WTC11 (cell line): Measurements from ENCODE around the gene USE1. TPM values are rescaled to one million over a fixed set of nuclear protein-coding genes. Genes with fewer than 3 reads are reported as not detected.
A peak's percentile ranks its signal among the peaks of the same experiment; 100 is the strongest.

Source experiments
- ATAC-seq: fragments of 200-7000 bp; cut with Tn5 transposase; 2 replicates; pipeline ENCODE4 v1.10.0; 2021; ENCODE audit warnings: mild to moderate bottlenecking, moderate library complexity
- CTCF ChIA-PET: fragments of 300-600 bp; sonication (Branson Sonifier 250); formaldehyde crosslinking; loops from one replicate; lab custom pipeline; 2021; ENCODE audit warnings: antibody characterized with exemption; lab: Charles Lee
- POLR2A ChIA-PET: fragments of 350-600 bp; sonication (Branson Sonifier 250); formaldehyde crosslinking; loops from one replicate; lab custom pipeline; 2021; ENCODE audit warnings: antibody characterized with exemption; lab: Charles Lee
- DNase-seq: peaks from one replicate; pipeline ENCODE4 v3.0.0; 2021; ENCODE audit warnings: low spot score
- H3K27ac Mint-ChIP-seq: 2 replicates; pipeline ENCODE4 v1.8.0; 2021; ENCODE audit warnings: mixed read lengths
- H3K27me3 Mint-ChIP-seq: 2 replicates; pipeline ENCODE4 v1.8.0; 2021; ENCODE audit warnings: low read depth, mild to moderate bottlenecking, moderate library complexity, mixed read lengths
- H3K36me3 Mint-ChIP-seq: 2 replicates; pipeline ENCODE4 v1.8.0; 2021; ENCODE audit warnings: mixed read lengths
- H3K4me1 Mint-ChIP-seq: 2 replicates; pipeline ENCODE4 v1.8.0; 2022; ENCODE audit warnings: mixed read lengths
- H3K4me3 Mint-ChIP-seq: 2 replicates; pipeline ENCODE4 v1.8.0; 2021; ENCODE audit warnings: mild to moderate bottlenecking, moderate library complexity, mixed read lengths
- H3K9me3 Mint-ChIP-seq: 2 replicates; pipeline ENCODE4 v1.8.0; 2021; ENCODE audit warnings: mixed read lengths
- AFF4 ChIP-seq: sonication (generic); formaldehyde crosslinking; IDR thresholded peaks from 2 replicates; pipeline ENCODE4 v1.8.1; 2023; ENCODE audit warnings: mild to moderate bottlenecking, missing genetic modification reagents, borderline replicate concordance
- ERG ChIP-seq: fragments of 250-450 bp; sonication (Bioruptor Pico); IDR thresholded peaks from 2 replicates; pipeline ENCODE4 v1.8.0; 2021; ENCODE audit warnings: mild to moderate bottlenecking
- ETV6 ChIP-seq: sonication (generic); formaldehyde crosslinking; IDR thresholded peaks from 2 replicates; pipeline ENCODE4 v1.8.1; 2022; ENCODE audit warnings: mild to moderate bottlenecking, missing genetic modification reagents
- FOXP4 ChIP-seq: sonication (generic); formaldehyde crosslinking; IDR thresholded peaks from 2 replicates; pipeline ENCODE4 v1.8.0; 2022; ENCODE audit warnings: mild to moderate bottlenecking, missing genetic modification reagents
- GABPB1 ChIP-seq: sonication (generic); formaldehyde crosslinking; IDR thresholded peaks from 2 replicates; pipeline ENCODE4 v1.8.1; 2023; ENCODE audit warnings: mild to moderate bottlenecking, missing genetic modification reagents
- HMGXB4 ChIP-seq: sonication (generic); formaldehyde crosslinking; IDR thresholded peaks from 2 replicates; pipeline ENCODE4 v1.8.1; 2023; ENCODE audit warnings: mild to moderate bottlenecking, moderate library complexity, missing genetic modification reagents
- IRF1 ChIP-seq: sonication (generic); formaldehyde crosslinking; IDR thresholded peaks from 2 replicates; pipeline ENCODE4 v1.8.0; 2023; ENCODE audit warnings: missing genetic modification reagents
- MYBL2 ChIP-seq: sonication (generic); formaldehyde crosslinking; IDR thresholded peaks from 2 replicates; pipeline ENCODE4 v1.8.1; 2023; ENCODE audit warnings: mild to moderate bottlenecking, moderate library complexity, missing genetic modification reagents
- NFATC4 ChIP-seq: fragments of 250-450 bp; sonication (Bioruptor Pico); IDR thresholded peaks from 2 replicates; pipeline ENCODE4 v1.9.0; 2021; ENCODE audit warnings: mild to moderate bottlenecking
- NR3C1 ChIP-seq: sonication (generic); formaldehyde crosslinking; conservative IDR thresholded peaks from 2 replicates; pipeline ENCODE4 v1.8.1; 2023; ENCODE audit warnings: low read depth, mild to moderate bottlenecking, missing genetic modification reagents
- SOX15 ChIP-seq: fragments of 250-450 bp; sonication (Bioruptor Pico); IDR thresholded peaks from 2 replicates; pipeline ENCODE4 v1.9.0; 2021; ENCODE audit warnings: mild to moderate bottlenecking
- TEAD1 ChIP-seq: sonication (generic); formaldehyde crosslinking; IDR thresholded peaks from 2 replicates; pipeline ENCODE4 v1.8.0; 2022; ENCODE audit warnings: mild to moderate bottlenecking, missing genetic modification reagents
- ZBTB43 ChIP-seq: sonication (generic); formaldehyde crosslinking; IDR thresholded peaks from 2 replicates; pipeline ENCODE4 v1.8.1; 2023; ENCODE audit warnings: mild to moderate bottlenecking, missing genetic modification reagents
- ZNF317 ChIP-seq: sonication (generic); formaldehyde crosslinking; IDR thresholded peaks from 2 replicates; pipeline ENCODE4 v1.8.1; 2023; ENCODE audit warnings: low read depth, mild to moderate bottlenecking, moderate library complexity, missing genetic modification reagents, borderline replicate concordance
- ZNF671 ChIP-seq: fragments of 250-450 bp; sonication (Bioruptor Pico); IDR thresholded peaks from 2 replicates; pipeline ENCODE4 v1.8.0; 2021; ENCODE audit warnings: mild to moderate bottlenecking
- ZSCAN18 ChIP-seq: fragments of 250-450 bp; sonication (Bioruptor Pico); IDR thresholded peaks from 2 replicates; pipeline ENCODE4 v2.1.2; 2022; ENCODE audit warnings: mild to moderate bottlenecking, moderate library complexity
- total RNA-seq: library from RNA; stranded (reverse); gene quantifications from 3 replicates; pipeline ENCODE4 v1.2.3, GENCODE V29; 2021

USE1 gene
- total RNA-seq, 1 experiment from 2014 or later = 14.2 TPM

- no peak for DNase-seq
- no peak overlapping the region for H3K4me3 Mint-ChIP-seq
- no peaks in the 10 kb centered on the region for H3K4me1 Mint-ChIP-seq
- no peaks in the 10 kb centered on the region for H3K9me3 Mint-ChIP-seq
- CTCF ChIA-PET = no interaction called here
- no peaks in the 10 kb centered on the region for H3K27me3 Mint-ChIP-seq
- peaks cover 51% of the 10 kb centered on the region for H3K36me3 Mint-ChIP-seq
- no peak for TF ChIP-seq IRF1 (CRISPR knock-in tag)
- no peak for TF ChIP-seq NFATC4 (CRISPR knock-in tag)
- TF ChIP-seq HMGXB4 (CRISPR knock-in tag) = no peak
- no peak for TF ChIP-seq TEAD1 (CRISPR knock-in tag)
- no peak for TF ChIP-seq MYBL2 (CRISPR knock-in tag)
- TF ChIP-seq NR3C1 (CRISPR knock-in tag) = no peak
- TF ChIP-seq ERG (CRISPR knock-in tag) = no peak
- no peak for TF ChIP-seq ZSCAN18
- no peak for TF ChIP-seq ETV6
- no peak for TF ChIP-seq ZNF671
- no peak for TF ChIP-seq AFF4 (CRISPR knock-in tag)
- TF ChIP-seq ZBTB43 (CRISPR knock-in tag) = no peak
- TF ChIP-seq, all 79 proteins: peak for 0
- H3K27ac Mint-ChIP-seq = peak overlapping the region; percentile 45; the same call in 1 of the 2 replicates
- no peak for ATAC-seq
- POLR2A ChIA-PET = no interaction called here
Observed at GRCh38 chr19:17197666-17198065, 17.5 kb upstream of the USE1 start.

GRCh38 chr19:17200408-17201079, 14.6 kb upstream of the USE1 start:
- peaks cover 63% of the 10 kb centered on the region for H3K36me3 Mint-ChIP-seq
- POLR2A ChIA-PET = no interaction called here
- no peaks in the 10 kb centered on the region for H3K27me3 Mint-ChIP-seq
- no peak for ATAC-seq
- no peak for TF ChIP-seq FOXP4 (CRISPR knock-in tag)
- TF ChIP-seq GABPB1 (CRISPR knock-in tag) = 0 out of 2 replicates have a peak, but pooled peaks have one; percentile 24
- TF ChIP-seq ZNF317 (CRISPR knock-in tag) = no peak
- no peak for TF ChIP-seq SOX15 (CRISPR knock-in tag)
- no peak overlapping the region for H3K27ac Mint-ChIP-seq
- no peak overlapping the region for H3K4me3 Mint-ChIP-seq
- CTCF ChIA-PET = no interaction called here
- H3K9me3 Mint-ChIP-seq = no peaks in the 10 kb centered on the region
- no peak for DNase-seq
- H3K4me1 Mint-ChIP-seq = no peaks in the 10 kb centered on the region
